Loucy (cell line): Measurements from ENCODE around the gene TNFSF9.

Experiments
- H2AFZ ChIP-seq: fragments of 200-600 bp; sonication (generic); 2 replicates; pipeline ENCODE4 v1.6.0; 2016; ENCODE audit warnings: antibody characterized with exemption, mild to moderate bottlenecking, low read length, moderate library complexity
- H3F3A ChIP-seq: fragments of 200-600 bp; 2 replicates; pipeline ENCODE4 v1.6.0; 2016; ENCODE audit warnings: antibody characterized with exemption, low read depth, mild to moderate bottlenecking
- H3K27me3 ChIP-seq: fragments of 200-600 bp; sonication (generic); 2 replicates; pipeline ENCODE4 v1.6.1; 2014; ENCODE audit warnings: low read length, mild to moderate bottlenecking; ENCODE audit not compliant: insufficient read depth, poor library complexity, severe bottlenecking
- H3K36me3 ChIP-seq: fragments of 200-600 bp; sonication (generic); 2 replicates; pipeline ENCODE4 v1.6.1; 2016; ENCODE audit warnings: low read length; ENCODE audit not compliant: insufficient read depth
- H3K4me1 ChIP-seq: fragments of 200-600 bp; sonication (generic); 2 replicates; pipeline ENCODE4 v1.5.1; 2014; ENCODE audit warnings: low read length, mild to moderate bottlenecking; ENCODE audit not compliant: insufficient read depth, poor library complexity, severe bottlenecking
- H3K4me2 ChIP-seq: fragments of 200-600 bp; sonication (generic); 2 replicates; pipeline ENCODE4 v1.6.0; 2014; ENCODE audit warnings: antibody characterized with exemption, low read length, low read depth, mild to moderate bottlenecking; ENCODE audit not compliant: poor library complexity, severe bottlenecking
- H3K4me3 ChIP-seq: fragments of 200-600 bp; sonication (generic); 2 replicates; pipeline ENCODE4 v1.5.1; 2014; ENCODE audit warnings: low read length, mild to moderate bottlenecking, mixed read lengths; ENCODE audit not compliant: poor library complexity, severe bottlenecking
- H3K79me2 ChIP-seq: fragments of 200-600 bp; sonication (generic); 2 replicates; pipeline ENCODE4 v1.6.1; 2014; ENCODE audit warnings: low read length; ENCODE audit not compliant: insufficient read depth
- H3K9ac ChIP-seq: fragments of 200-600 bp; sonication (generic); 2 replicates; pipeline ENCODE4 v1.6.0; 2014; ENCODE audit warnings: mild to moderate bottlenecking, low read depth, low read length, moderate library complexity; ENCODE audit not compliant: poor library complexity, severe bottlenecking
- H3K9me2 ChIP-seq: fragments of 200-600 bp; sonication (generic); replicated peaks from 2 replicates; pipeline ENCODE4 v1.6.1; 2016; ENCODE audit warnings: low read depth, low read length, mixed read lengths
- H3K9me3 ChIP-seq: fragments of 200-600 bp; sonication (generic); 2 replicates; pipeline ENCODE4 v1.6.1; 2014; ENCODE audit warnings: mild to moderate bottlenecking, antibody characterized with exemption, low read length, low read depth; ENCODE audit not compliant: insufficient read depth
- H4K20me1 ChIP-seq: fragments of 200-600 bp; sonication (generic); 2 replicates; pipeline ENCODE4 v1.6.0; 2014; ENCODE audit warnings: antibody characterized with exemption, low read length, mild to moderate bottlenecking; ENCODE audit not compliant: insufficient read depth, poor library complexity, severe bottlenecking
- EZH2phosphoT487 ChIP-seq: fragments of 200-600 bp; IDR thresholded peaks from 2 replicates; pipeline ENCODE4 v1.6.1; 2018; ENCODE audit warnings: antibody characterized with exemption, mild to moderate bottlenecking, moderate library complexity, borderline replicate concordance
- TF ChIP-seq, protein P1 (sequence below): fragments of 200-600 bp; sonication (generic); conservative IDR thresholded peaks from 2 replicates; pipeline ENCODE4 v1.5.1; 2014; ENCODE audit warnings: mild to moderate bottlenecking, antibody characterized with exemption, low read length

Gene TNFSF9

DNA sequence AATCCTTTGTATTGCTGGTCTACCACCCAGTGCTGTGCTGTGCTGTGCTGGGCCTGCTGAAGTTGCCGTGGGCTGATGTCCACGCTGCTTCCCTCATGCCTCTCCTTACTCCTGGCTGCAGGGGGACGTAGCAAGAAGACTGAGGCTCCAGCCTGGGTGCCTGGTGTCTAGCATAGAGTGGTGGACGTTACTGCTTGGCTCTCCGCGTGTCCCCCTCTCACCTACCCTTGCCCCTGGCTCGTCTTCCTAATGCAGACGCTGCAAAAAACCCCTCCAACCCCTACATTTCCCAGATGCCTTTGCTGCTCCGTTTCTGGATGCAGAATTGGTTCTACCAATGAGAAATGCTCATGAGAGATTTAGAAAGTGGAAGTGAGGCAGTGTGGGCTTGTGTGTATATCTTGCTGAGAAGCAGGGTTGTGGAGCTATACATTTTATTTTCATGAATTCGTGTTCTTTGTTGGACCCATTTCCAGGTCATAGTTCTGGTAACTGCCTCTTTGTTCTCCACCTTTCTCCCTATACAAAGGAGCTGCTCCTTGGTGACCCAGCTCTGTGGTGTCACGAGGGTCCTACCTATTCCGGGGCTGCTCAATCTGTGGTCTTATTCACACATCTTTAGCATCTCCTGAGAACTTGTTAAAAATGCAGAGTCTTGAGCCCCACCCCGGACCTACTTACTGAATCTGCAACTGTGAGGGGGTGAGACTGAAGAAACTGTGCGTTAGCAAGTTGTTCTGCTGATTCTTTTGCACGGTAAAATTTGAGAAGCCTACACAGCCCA lies 41.4 kb upstream of the TNFSF9 start:
- no peaks in the 10 kb centered on the region for H3K9me2 ChIP-seq
- no peaks in the 10 kb centered on the region for H3K9me3 ChIP-seq
- no peaks in the 10 kb centered on the region for H3K36me3 ChIP-seq
- no peak overlapping the region for H3K4me2 ChIP-seq
- no peak overlapping the region for H3K9ac ChIP-seq
- H3F3A ChIP-seq = no peaks in the 10 kb centered on the region
- H2AFZ ChIP-seq = peak overlapping the region; percentile 55
- TF ChIP-seq EZH2phosphoT487 = no peak
- TF ChIP-seq, protein P1, sequence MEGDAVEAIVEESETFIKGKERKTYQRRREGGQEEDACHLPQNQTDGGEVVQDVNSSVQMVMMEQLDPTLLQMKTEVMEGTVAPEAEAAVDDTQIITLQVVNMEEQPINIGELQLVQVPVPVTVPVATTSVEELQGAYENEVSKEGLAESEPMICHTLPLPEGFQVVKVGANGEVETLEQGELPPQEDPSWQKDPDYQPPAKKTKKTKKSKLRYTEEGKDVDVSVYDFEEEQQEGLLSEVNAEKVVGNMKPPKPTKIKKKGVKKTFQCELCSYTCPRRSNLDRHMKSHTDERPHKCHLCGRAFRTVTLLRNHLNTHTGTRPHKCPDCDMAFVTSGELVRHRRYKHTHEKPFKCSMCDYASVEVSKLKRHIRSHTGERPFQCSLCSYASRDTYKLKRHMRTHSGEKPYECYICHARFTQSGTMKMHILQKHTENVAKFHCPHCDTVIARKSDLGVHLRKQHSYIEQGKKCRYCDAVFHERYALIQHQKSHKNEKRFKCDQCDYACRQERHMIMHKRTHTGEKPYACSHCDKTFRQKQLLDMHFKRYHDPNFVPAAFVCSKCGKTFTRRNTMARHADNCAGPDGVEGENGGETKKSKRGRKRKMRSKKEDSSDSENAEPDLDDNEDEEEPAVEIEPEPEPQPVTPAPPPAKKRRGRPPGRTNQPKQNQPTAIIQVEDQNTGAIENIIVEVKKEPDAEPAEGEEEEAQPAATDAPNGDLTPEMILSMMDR = no peak
- no peaks in the 10 kb centered on the region for H3K79me2 ChIP-seq
- H3K27me3 ChIP-seq = no peaks in the 10 kb centered on the region
- no peaks in the 10 kb centered on the region for H4K20me1 ChIP-seq
- no peaks in the 10 kb centered on the region for H3K4me1 ChIP-seq
- no peak overlapping the region for H3K4me3 ChIP-seq

DNA sequence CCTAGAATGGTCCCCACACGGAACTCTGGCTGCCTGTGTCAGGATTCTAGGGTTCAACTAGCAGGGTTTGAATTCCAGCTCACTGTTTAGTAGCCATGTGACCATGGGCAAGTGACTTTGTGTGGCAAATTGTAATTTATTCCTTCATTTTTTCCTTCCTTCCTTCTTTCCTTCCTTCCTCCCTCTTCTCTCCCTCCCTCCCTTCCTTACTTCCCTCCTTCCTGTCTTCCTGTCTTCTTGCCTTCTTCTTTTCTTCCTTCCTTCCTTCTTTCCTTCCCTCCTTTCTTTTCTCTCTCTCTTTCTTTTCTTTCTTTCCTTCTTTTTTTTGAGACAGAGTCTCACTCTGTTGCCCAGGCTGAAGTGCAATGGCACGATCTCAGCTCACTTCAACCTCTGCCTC lies 40.7 kb upstream of the TNFSF9 start:
- H3K4me1 ChIP-seq = no peaks in the 10 kb centered on the region
- TF ChIP-seq EZH2phosphoT487 = no peak
- TF ChIP-seq, protein P1 = no peak
- H3K9me2 ChIP-seq = no peaks in the 10 kb centered on the region
- H3K4me2 ChIP-seq = no peak overlapping the region
- no peaks in the 10 kb centered on the region for H3K79me2 ChIP-seq
- peak overlapping the region; percentile 55; the same call in 1 of the 2 replicates for H2AFZ ChIP-seq
- no peaks in the 10 kb centered on the region for H3F3A ChIP-seq
- no peak overlapping the region for H3K9ac ChIP-seq
- no peaks in the 10 kb centered on the region for H3K36me3 ChIP-seq
- H3K9me3 ChIP-seq = no peaks in the 10 kb centered on the region
- H4K20me1 ChIP-seq = no peaks in the 10 kb centered on the region
- H3K4me3 ChIP-seq = no peak overlapping the region
- H3K27me3 ChIP-seq = no peaks in the 10 kb centered on the region

DNA sequence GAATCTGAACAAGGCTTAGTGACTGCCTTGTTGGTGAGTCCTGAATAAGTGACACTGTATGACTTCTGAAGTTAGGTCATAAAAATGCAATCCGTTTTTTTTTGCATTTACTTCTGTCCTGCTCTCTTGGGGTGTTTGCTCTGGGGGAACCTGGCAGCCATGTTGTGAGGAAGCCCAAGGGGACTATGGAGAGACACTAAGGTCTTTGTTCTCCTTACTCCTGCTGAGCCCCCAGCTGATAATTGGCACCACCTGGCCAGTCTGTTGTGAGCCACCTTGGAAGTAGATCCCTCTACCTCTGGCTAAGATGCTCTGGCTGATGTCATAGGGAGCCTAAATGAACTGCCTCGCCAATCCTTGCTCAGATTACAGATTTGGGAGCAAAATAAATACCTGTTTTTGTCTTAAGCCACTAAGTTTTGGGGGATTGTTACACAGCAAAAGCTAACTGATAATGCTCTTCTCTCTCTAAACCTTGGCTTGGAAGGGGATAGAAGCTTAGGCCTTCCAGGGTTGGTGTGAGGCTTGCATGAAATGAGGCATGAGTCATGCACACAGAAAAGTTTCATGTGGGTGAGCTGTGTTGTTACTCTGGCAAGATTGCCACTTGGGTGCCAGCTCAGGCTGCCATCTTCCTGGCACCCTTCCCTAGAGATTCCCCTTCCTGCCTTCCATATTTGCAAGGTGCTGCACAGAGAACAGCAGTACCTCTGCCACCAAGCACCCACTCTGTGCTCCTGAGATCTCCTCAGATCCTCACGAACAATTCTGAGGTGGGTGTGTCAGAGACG lies 38.8 kb upstream of the TNFSF9 start:
- Histone ChIP-seq H2AFZ (no peak overlapping the region), H3K4me2 (no peak overlapping the region), H3K79me2 (no peaks in the 10 kb centered on the region), H3K27me3 (no peaks in the 10 kb centered on the region), H4K20me1 (no peaks in the 10 kb centered on the region), H3K9ac (no peak overlapping the region), H3K36me3 (no peaks in the 10 kb centered on the region), H3K4me1 (no peaks in the 10 kb centered on the region), H3K9me2 (no peaks in the 10 kb centered on the region), H3F3A (no peaks in the 10 kb centered on the region), H3K9me3 (no peaks in the 10 kb centered on the region), H3K4me3 (no peak overlapping the region)
- TF ChIP-seq, protein P1 = no peak
- no peak for TF ChIP-seq EZH2phosphoT487
